A673 (cell line): Measurements from ENCODE around the gene NFKB1. TPM values are rescaled to one million over a fixed set of nuclear protein-coding genes. Genes with fewer than 3 reads are reported as not detected.

ENCODE experiments used
- Bru-seq: library from RNA; stranded (reverse); fragments of 400-500 nt; gene quantifications from one replicate; lab custom pipeline; 2021; lab: Mats Ljungman, UMichigan
- BruChase-seq, 2 experiments: library from RNA; stranded (reverse); fragments of 400-500 nt; gene quantifications; one replicate each; lab custom pipeline; 2021; lab: Mats Ljungman, UMichigan
- BruUV-seq: library from RNA; stranded (reverse); fragments of 400-500 nt; replicated peaks from 2 replicates; lab custom pipeline; 2021; lab: Mats Ljungman, UMichigan
- CTCF ChIA-PET: fragments of 300-600 bp; sonication (Branson Sonifier 250); formaldehyde crosslinking; loops from one replicate; lab custom pipeline; 2022; ENCODE audit warnings: antibody characterized with exemption; lab: Charles Lee
- POLR2A ChIA-PET: fragments of 300-600 bp; sonication (Branson Sonifier 250); formaldehyde crosslinking; loops from one replicate; lab custom pipeline; 2022; ENCODE audit warnings: antibody characterized with exemption; ENCODE audit not compliant: low non-redundant PET; lab: Charles Lee
- DNase-seq: peaks from one replicate; pipeline ENCODE4 v3.0.0-alpha.2; 2015; ENCODE audit warnings: low spot score
- H3K27ac ChIP-seq: fragments of 200-600 bp; sonication (generic); 2 replicates; pipeline ENCODE4 v1.5.1; 2016; ENCODE audit warnings: mixed run types, low read depth, mild to moderate bottlenecking, mixed read lengths, antibody characterized with exemption, low read length; ENCODE audit not compliant: poor library complexity, severe bottlenecking
- H3K27me3 ChIP-seq: fragments of 200-600 bp; sonication (generic); replicated peaks from 2 replicates; pipeline ENCODE4 v1.6.1; 2017; ENCODE audit warnings: mixed run types, low read depth, mild to moderate bottlenecking, mixed read lengths, antibody characterized with exemption, low read length; ENCODE audit not compliant: insufficient read depth, poor library complexity
- H3K36me3 ChIP-seq: fragments of 200-600 bp; sonication (generic); 2 replicates; pipeline ENCODE4 v1.6.1; 2016; ENCODE audit warnings: mixed run types, mild to moderate bottlenecking, mixed read lengths, antibody characterized with exemption, low read length; ENCODE audit not compliant: insufficient read depth, poor library complexity, severe bottlenecking
- H3K4me1 ChIP-seq: fragments of 200-600 bp; sonication (generic); 2 replicates; pipeline ENCODE4 v1.6.1; 2017; ENCODE audit warnings: mixed run types, mild to moderate bottlenecking, mixed read lengths, antibody characterized with exemption, low read length; ENCODE audit not compliant: insufficient read depth, poor library complexity, severe bottlenecking
- H3K4me3 ChIP-seq: fragments of 200-600 bp; sonication (generic); 2 replicates; pipeline ENCODE4 v1.5.1; 2016; ENCODE audit warnings: low read depth, mixed run types, mild to moderate bottlenecking, mixed read lengths, low read length; ENCODE audit not compliant: poor library complexity, severe bottlenecking
- H3K9me3 ChIP-seq: fragments of 200-600 bp; sonication (generic); 2 replicates; pipeline ENCODE4 v1.6.1; 2016; ENCODE audit warnings: mixed run types, low read depth, mild to moderate bottlenecking, mixed read lengths, antibody characterized with exemption, low read length; ENCODE audit not compliant: poor library complexity, severe bottlenecking
- CTCF ChIP-seq: fragments of 300-800, 200-600 bp; sonication (generic); conservative IDR thresholded peaks from 2 replicates; pipeline ENCODE4 v1.5.1; 2017; ENCODE audit warnings: low read depth, mild to moderate bottlenecking, antibody characterized with exemption, low read length, moderate library complexity, mixed read lengths
- EZH2 ChIP-seq: fragments of 200-600 bp; sonication (generic); IDR thresholded peaks from 2 replicates; pipeline ENCODE4 v1.6.1; 2017; ENCODE audit warnings: borderline replicate concordance, low read depth, mild to moderate bottlenecking, mixed read lengths, antibody characterized with exemption, low read length; ENCODE audit not compliant: poor library complexity, severe bottlenecking
- intact Hi-C: fragments of 100-400 bp; cut with micrococcal nuclease; formaldehyde crosslinking; loops from one replicate; pipeline ENCODE4 v1.10.0; 2022; ENCODE audit not compliant: unreplicated experiment
- long read RNA-seq: library from polyadenylated mRNA; stranded (forward); transcript quantifications from one replicate; pipeline ENCODE4 v2.0.0, GENCODE V29; 2022
- total RNA-seq: library from RNA; stranded (reverse); gene quantifications from 2 replicates; pipeline ENCODE4 v1.2.3, GENCODE V29; 2021

NFKB1 gene
- total RNA-seq (25.3 and 26.1 TPM in 2 replicates), Bru-seq, nascent RNA (percentile 85 among the genes with signal in this experiment), BruChase-seq, experiment 1, labeled RNA remaining after a 2-hour chase (percentile 66 among the genes with signal in this experiment), BruChase-seq, experiment 2, labeled RNA remaining after a 6-hour chase (percentile 55 among the genes with signal in this experiment)
- long read RNA-seq, full-length matches to known transcripts, result 47 of 67 reads
- long read RNA-seq, partial matches to known transcripts, result 7 of 67 reads
- long read RNA-seq, other reads (novel, unspliced or antisense), result 13 of 67 reads

GRCh38 chr4:102500696-102501446, at the start of gene NFKB1:
Gene NFKB1, plus strand, starts transcription at chr4:102501359. Its CDS starts 24,160 bp downstream, at chr4:102525519.
- H3K9me3 ChIP-seq, result no peaks in the 10 kb centered on the region
- CTCF ChIA-PET, result no interaction called here
- H3K27me3 ChIP-seq, result no peaks in the 10 kb centered on the region
- intact Hi-C loops, result no loop called here
- TF ChIP-seq EZH2, result peak; percentile 34
- TF ChIP-seq CTCF, result no peak
- DNase-seq, result peak; percentile 69
- H3K36me3 ChIP-seq, result no peaks in the 10 kb centered on the region
- BruUV-seq, result TSS peak; percentile 85
- peak within 1 kb of the TSS; percentile 90 for H3K27ac ChIP-seq
- POLR2A ChIA-PET, result interaction anchor here (0.7 kb wide), 1 partner anchor 327 kb away, joined by 5 read pairs; no protein-coding TSS in a partner anchor
- peak within 1 kb of the TSS; percentile 81 for H3K4me3 ChIP-seq
- peaks cover 5% of the 10 kb centered on the region for H3K4me1 ChIP-seq

- no TSS peak for BruUV-seq
- CTCF ChIA-PET, result no interaction called here
Observed at GRCh38 chr4:102452854-102453253, 48.3 kb upstream of the NFKB1 start.

More at GRCh38 chr4:102452854-102453253, 48.3 kb upstream of the NFKB1 start:
- TF ChIP-seq EZH2, result no peak
- TF ChIP-seq CTCF, result no peak
- no peaks in the 10 kb centered on the region for H3K36me3 ChIP-seq
- POLR2A ChIA-PET, result no interaction called here
- H3K4me1 ChIP-seq, result no peaks in the 10 kb centered on the region
- DNase-seq, result no peak
- H3K27ac ChIP-seq, result no peak overlapping the region
- no peaks in the 10 kb centered on the region for H3K27me3 ChIP-seq
- intact Hi-C loops, result no loop called here
- H3K4me3 ChIP-seq, result no peak overlapping the region
- no peaks in the 10 kb centered on the region for H3K9me3 ChIP-seq
